Muscle layer of colon (tissue), 2 donors: ENCODE measurements around the gene FMNL2.

Experiments
- H3K27ac ChIP-seq: one replicate; pipeline ENCODE4 v1.7.0; 2013; ENCODE audit warnings: low read depth, mild to moderate bottlenecking, low read length, moderate library complexity
- H3K27me3 ChIP-seq, 2 donors: one replicate each; pipeline ENCODE4 v1.7.0; 2013; ENCODE audit warnings: low read length in 2 of 2, mild to moderate bottlenecking in 2 of 2; ENCODE audit not compliant: insufficient read depth in 2 of 2, control insufficient read depth in 1 of 2
- H3K36me3 ChIP-seq: one replicate; pipeline ENCODE4 v1.7.0; 2013; ENCODE audit warnings: mild to moderate bottlenecking, low read length; ENCODE audit not compliant: insufficient read depth
- H3K4me1 ChIP-seq: one replicate; pipeline ENCODE4 v1.7.0; 2013; ENCODE audit warnings: mild to moderate bottlenecking, low read length; ENCODE audit not compliant: insufficient read depth
- H3K4me3 ChIP-seq, 2 donors: one replicate each; pipeline ENCODE4 v1.7.0; 2013; ENCODE audit warnings: low read length in 2 of 2, low read depth in 1 of 2, mild to moderate bottlenecking in 1 of 2, moderate library complexity in 1 of 2
- H3K9ac ChIP-seq: one replicate; pipeline ENCODE4 v1.7.0; 2013; ENCODE audit warnings: low read length
- H3K9me3 ChIP-seq: one replicate; pipeline ENCODE4 v1.7.0; 2013; ENCODE audit warnings: mild to moderate bottlenecking, low read length
- donor health status: abdominal sarcoma.
- donor health status: Adenocarcinoma of cecum.

The FMNL2 gene

DNA sequence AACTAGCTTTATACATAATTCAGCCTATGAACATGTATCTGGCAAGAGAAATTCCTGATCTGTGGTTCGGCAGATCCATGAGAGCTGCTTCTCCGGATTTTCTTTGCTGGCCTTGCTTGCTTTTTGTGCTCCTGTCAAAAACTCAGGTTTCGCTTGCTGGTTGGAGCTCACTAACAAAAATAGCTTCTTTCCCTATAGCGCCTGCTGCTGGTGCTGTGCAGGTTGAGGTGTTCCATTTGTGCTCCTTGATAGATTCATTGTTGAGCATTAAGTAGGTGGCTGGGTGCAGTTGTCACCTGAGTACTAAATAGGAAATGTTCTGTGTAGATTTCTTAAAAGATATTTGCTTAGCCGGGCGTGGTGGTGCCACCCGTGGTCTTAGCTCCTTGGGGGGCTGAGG, 234.2 kb downstream of the FMNL2 start:
- H3K9ac ChIP-seq: no peak overlapping the region
- no peaks in the 10 kb centered on the region for H3K27me3 ChIP-seq
- H3K4me1 ChIP-seq: no peaks in the 10 kb centered on the region
- no peak overlapping the region for H3K27ac ChIP-seq
- no peaks in the 10 kb centered on the region for H3K36me3 ChIP-seq
- no peaks in the 10 kb centered on the region for H3K9me3 ChIP-seq
- H3K4me3 ChIP-seq: no peak overlapping the region

DNA sequence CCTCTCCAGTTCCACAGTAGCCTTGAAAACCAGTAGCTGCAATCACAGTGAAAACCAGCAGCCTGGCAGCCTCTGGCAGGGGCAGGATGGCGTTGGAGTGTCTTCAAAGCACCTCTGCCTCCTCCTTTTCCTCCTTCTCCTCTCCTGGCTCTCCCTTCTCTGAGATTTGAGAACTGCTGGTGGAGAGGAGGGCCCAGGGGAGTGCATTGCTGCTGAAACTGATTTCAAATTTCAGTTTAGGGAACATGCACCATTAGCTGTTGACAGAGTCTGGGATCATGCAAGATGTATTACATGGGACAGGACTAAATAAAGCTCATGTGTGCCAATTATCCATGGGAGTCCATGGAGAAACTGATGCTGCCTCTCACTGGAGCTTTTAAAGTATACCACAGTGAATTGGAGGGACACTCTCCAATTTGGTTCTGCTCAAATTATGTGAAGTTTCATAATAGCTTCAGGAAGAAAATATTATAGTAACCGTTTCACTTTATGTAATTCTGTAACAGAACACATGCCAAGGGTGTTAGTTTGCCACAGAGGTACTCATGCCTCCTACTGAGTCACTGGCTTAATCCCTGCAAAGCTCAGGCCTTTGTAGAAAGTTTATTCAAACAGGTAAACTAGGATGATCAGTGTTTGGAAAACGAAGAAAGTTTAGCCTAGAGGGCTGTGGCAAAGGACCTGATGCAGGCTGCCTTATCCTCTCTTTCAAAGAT, 236.2 kb downstream of the FMNL2 start:
- no peak overlapping the region for H3K27ac ChIP-seq
- H3K4me3 ChIP-seq: no peak overlapping the region
- no peaks in the 10 kb centered on the region for H3K9me3 ChIP-seq
- no peaks in the 10 kb centered on the region for H3K27me3 ChIP-seq
- H3K4me1 ChIP-seq: no peaks in the 10 kb centered on the region
- H3K9ac ChIP-seq: no peak overlapping the region
- no peaks in the 10 kb centered on the region for H3K36me3 ChIP-seq

DNA sequence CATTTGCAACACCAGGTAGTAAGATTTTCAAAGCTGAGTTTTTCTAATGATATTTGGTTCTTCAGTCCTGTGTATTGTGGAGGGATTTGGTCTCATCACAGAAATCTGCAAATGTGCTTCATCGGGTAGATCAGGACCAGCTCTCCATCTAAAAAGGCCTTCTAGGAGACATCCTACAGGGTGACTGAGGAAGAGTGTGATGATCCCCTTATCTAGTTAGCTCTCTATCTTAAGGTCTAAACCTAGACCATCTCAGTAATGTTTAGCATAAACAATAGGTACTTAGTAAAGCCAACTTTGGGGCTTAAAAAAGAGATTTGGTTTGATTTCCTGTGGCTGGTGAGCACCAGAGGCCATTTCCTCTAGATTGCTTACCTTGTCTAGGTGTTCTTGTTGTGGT, 237.1 kb downstream of the FMNL2 start:
- Histone ChIP-seq H3K9ac (no peak overlapping the region), H3K36me3 (no peaks in the 10 kb centered on the region), H3K4me1 (no peaks in the 10 kb centered on the region), H3K4me3 (no peak overlapping the region), H3K27me3 (no peaks in the 10 kb centered on the region), H3K9me3 (no peaks in the 10 kb centered on the region), H3K27ac (no peak overlapping the region)

DNA sequence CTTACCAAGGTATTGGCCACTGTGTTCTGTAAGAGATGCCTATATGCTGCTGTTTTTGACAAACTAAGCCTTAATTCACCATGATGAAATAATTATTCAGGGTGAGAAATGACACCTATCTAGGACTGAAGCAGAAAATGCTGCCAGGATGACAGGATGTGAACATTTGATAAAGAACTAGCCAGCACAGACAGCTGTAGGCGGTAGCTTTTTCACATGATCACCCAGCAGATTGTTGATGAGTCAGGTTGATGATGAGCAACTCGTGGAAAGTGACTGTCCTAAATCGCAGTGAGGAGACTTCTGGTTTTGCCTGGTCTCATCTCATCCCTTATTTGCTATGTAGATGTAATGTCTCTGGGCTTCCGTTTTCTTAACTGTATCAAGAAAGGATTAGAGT, 238.2 kb downstream of the FMNL2 start:
- no peaks in the 10 kb centered on the region for H3K27me3 ChIP-seq
- no peak overlapping the region for H3K9ac ChIP-seq
- H3K9me3 ChIP-seq: no peaks in the 10 kb centered on the region
- no peak overlapping the region for H3K27ac ChIP-seq
- H3K4me3 ChIP-seq: no peak overlapping the region
- peaks cover 9% of the 10 kb centered on the region for H3K4me1 ChIP-seq
- H3K36me3 ChIP-seq: no peaks in the 10 kb centered on the region

DNA sequence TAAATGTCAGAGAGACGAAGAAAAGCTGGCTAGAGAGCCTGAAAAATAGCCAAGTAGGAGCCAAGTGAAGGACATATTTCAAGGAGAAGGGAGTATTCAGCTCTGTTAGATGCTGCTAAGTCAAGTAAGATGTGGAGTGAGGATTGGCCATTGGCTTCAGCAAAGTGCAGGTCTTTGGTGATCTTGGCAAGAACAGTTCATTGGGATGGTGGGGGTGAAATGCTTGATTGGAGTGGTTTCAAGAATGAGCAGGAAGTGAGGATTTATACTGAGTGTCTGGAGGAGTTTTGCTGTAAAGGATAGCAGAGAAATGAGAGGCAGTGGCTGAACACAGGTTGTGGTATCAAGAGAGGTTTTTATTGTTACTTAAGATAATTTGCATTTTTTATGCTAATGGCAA, 242.6 kb downstream of the FMNL2 start:
- H3K4me3 ChIP-seq: no peak overlapping the region

DNA sequence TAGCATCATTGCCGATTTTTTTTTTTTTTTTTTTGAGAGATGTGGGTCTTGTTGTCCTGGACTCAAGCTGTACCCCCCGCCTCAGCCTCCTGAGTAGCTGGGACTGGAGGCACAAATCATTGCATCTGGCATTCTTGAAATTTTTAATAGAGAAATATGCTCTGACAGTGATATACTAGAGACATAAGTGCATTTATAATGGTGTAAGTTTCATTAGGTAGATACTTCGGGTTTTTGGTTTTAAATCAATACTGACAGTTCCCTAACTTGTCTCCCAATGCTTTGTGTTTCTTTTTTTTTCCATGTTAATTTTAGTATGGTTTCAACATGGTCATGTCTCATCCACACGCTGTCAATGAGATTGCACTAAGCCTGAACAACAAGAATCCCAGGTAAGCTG, 243.6 kb downstream of the FMNL2 start:
- H3K4me1 ChIP-seq: peaks cover 9% of the 10 kb centered on the region
- H3K27ac ChIP-seq: no peak overlapping the region
- H3K4me3 ChIP-seq: no peak overlapping the region
- no peaks in the 10 kb centered on the region for H3K27me3 ChIP-seq
- H3K36me3 ChIP-seq: peaks cover 7% of the 10 kb centered on the region
- no peaks in the 10 kb centered on the region for H3K9me3 ChIP-seq
- H3K9ac ChIP-seq: no peak overlapping the region

More for the DNA sequence above, 242.6 kb downstream of the FMNL2 start:
- Histone ChIP-seq H3K9ac (no peak overlapping the region), H3K27ac (no peak overlapping the region), H3K27me3 (no peaks in the 10 kb centered on the region), H3K4me1 (peaks cover 9% of the 10 kb centered on the region), H3K36me3 (peaks cover 7% of the 10 kb centered on the region), H3K9me3 (no peaks in the 10 kb centered on the region)

DNA sequence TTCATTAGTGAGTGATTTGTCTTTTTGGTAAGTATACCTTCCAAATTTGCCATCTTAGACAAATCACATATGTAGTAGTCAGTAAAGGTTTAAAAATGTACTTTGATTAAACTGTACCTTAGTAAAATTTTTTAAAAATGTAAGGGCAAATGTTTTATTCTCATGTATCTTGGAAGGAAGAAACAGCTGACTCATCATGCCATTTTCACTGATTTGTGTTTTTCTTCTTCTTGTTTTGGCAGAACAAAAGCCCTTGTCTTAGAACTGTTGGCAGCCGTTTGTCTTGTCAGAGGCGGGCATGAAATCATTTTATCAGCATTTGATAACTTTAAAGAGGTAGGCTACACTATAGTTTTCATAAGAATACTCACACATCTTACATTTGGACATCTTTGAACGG, 245.7 kb downstream of the FMNL2 start:
- H3K4me1 ChIP-seq: peaks cover 13% of the 10 kb centered on the region
- no peaks in the 10 kb centered on the region for H3K9me3 ChIP-seq
- H3K27me3 ChIP-seq: no peaks in the 10 kb centered on the region
- H3K9ac ChIP-seq: no peak overlapping the region
- no peak overlapping the region for H3K4me3 ChIP-seq
- no peak overlapping the region for H3K27ac ChIP-seq
- peaks cover 7% of the 10 kb centered on the region for H3K36me3 ChIP-seq

DNA sequence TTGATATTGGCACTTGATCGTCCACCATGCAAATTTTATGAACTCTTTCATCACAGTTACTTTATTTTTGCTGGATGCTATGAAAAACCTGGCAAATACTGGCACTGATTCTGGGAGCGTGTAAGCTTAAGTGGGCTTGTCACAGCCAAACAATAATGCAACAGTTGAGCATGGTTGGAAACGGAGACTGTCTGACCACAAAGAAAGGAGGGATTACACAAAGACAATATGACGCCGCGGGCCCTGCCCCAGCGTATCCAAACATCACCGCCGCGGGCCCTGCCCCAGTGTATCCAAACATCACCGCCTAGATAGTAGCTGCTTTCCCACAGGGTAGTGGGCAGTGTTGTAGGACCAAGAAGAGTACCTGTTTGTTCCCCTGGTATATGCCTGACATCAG, 246.4 kb downstream of the FMNL2 start:
- peaks cover 13% of the 10 kb centered on the region for H3K4me1 ChIP-seq
- H3K9ac ChIP-seq: no peak overlapping the region
- H3K4me3 ChIP-seq: no peak overlapping the region
- peaks cover 7% of the 10 kb centered on the region for H3K36me3 ChIP-seq
- H3K9me3 ChIP-seq: no peaks in the 10 kb centered on the region
- no peak overlapping the region for H3K27ac ChIP-seq
- no peaks in the 10 kb centered on the region for H3K27me3 ChIP-seq

DNA sequence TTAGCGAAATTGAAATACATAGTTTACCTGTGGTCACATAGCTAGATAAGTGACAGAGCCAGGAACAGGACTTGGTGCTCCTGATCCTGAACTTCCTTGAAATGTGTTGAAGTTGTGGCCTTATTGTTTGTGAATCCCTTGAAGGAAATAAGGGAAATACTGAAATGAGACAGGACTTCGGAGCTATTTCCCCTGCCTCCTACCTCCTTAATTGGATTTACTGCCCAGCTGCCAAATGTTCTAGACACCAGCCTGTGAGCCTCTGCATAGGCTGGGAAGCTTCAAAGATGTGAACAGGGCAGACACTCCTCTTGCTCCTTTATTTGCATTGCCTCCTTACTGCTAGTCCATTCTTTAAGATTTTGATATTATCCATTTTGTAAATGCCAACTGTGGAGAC, 247.1 kb downstream of the FMNL2 start:
- H3K36me3 ChIP-seq: peaks cover 7% of the 10 kb centered on the region
- no peak overlapping the region for H3K9ac ChIP-seq
- peaks cover 13% of the 10 kb centered on the region for H3K4me1 ChIP-seq
- H3K9me3 ChIP-seq: no peaks in the 10 kb centered on the region
- H3K27ac ChIP-seq: no peak overlapping the region
- no peaks in the 10 kb centered on the region for H3K27me3 ChIP-seq
- no peak overlapping the region for H3K4me3 ChIP-seq

DNA sequence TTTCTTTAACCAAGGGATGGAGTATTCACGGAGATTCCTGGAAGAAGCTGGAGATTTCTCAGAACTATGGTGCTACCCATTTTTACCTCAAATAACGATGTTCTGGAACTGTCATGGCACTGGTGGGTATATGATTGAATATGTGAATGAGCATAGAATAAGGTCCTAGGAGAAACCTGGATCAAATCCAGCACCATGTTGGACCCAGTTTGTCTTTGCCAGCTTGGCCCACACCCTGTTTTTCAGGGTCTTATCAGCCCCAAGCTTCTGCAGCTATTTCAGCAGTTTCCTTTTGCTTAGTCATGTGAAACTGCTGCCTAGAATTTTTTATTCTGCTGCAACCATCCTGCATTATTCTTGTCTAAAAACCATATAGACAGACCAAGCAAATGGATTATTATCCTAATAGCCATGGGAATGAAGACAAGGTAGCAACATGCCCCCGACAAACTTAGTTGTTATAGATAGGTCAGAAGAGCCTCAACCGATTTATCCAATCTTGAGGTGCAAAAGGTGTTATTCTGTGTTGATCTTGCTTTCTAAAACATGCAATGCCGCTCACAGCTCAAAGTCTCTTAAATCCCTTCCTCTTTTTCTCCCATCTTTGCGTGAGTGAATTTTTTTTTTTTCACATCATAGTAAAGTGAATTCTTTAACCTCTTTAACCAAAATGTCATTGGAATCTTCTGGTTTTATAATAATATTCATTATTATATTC, 248.7 kb downstream of the FMNL2 start:
- Histone ChIP-seq H3K36me3 (peaks cover 7% of the 10 kb centered on the region), H3K9ac (no peak overlapping the region), H3K4me1 (peaks cover 4% of the 10 kb centered on the region), H3K4me3 (no peak overlapping the region), H3K27ac (no peak overlapping the region), H3K9me3 (no peaks in the 10 kb centered on the region), H3K27me3 (no peaks in the 10 kb centered on the region)

DNA sequence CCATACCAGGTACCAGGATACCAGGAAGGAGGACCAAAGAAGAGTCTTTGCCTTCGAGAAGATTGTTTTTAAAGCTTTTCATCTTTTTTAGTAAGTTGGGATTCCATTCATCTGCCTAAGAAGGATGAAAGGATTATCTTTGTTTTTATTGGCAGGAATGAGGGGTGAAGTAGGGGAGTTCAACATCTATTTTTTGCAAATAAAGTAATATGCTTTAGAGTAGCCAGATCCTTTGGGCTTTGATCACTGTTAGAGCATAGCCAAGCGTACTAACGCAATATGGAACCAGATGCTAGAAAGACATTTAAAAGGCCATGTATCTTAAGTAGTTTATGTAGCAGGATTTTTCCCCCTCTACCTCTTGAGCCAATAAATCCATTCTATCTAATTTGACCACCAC, 249.3 kb downstream of the FMNL2 start:
- H3K27ac ChIP-seq: no peak overlapping the region

More for the DNA sequence above, 249.3 kb downstream of the FMNL2 start:
- no peak overlapping the region for H3K9ac ChIP-seq
- H3K27me3 ChIP-seq: no peaks in the 10 kb centered on the region
- no peak overlapping the region for H3K4me3 ChIP-seq
- H3K9me3 ChIP-seq: no peaks in the 10 kb centered on the region
- peaks cover 4% of the 10 kb centered on the region for H3K4me1 ChIP-seq
- peaks cover 7% of the 10 kb centered on the region for H3K36me3 ChIP-seq
